ENCODE data around the gene YAP1. TPM values are rescaled to one million over a fixed set of nuclear protein-coding genes. Genes with fewer than 3 reads are reported as not detected.

Gene YAP1
- total RNA-seq, 1 donor from 2014 or later: 306 TPM

DNA sequence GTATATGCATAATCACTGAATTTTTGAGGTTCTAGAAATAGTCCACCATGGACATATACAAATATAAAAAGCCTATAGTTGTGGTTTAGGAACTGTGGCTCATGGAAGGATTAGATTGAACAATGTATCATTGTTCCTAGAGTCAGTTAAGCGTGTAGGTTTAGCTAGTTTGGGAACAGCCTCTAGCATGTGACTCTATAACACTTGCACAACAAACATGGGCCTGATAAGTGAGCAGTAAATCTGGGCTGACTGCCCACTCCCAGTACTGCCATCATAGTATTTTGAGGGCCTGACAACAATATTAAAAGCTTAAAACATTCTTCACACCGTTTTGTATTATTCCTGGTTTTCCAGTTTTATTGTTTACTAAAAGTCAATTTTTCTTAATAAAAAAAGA, 47.0 kb downstream of the YAP1 start:
- DNase-seq (ENCODE audit: low spot score): no peak

DNA sequence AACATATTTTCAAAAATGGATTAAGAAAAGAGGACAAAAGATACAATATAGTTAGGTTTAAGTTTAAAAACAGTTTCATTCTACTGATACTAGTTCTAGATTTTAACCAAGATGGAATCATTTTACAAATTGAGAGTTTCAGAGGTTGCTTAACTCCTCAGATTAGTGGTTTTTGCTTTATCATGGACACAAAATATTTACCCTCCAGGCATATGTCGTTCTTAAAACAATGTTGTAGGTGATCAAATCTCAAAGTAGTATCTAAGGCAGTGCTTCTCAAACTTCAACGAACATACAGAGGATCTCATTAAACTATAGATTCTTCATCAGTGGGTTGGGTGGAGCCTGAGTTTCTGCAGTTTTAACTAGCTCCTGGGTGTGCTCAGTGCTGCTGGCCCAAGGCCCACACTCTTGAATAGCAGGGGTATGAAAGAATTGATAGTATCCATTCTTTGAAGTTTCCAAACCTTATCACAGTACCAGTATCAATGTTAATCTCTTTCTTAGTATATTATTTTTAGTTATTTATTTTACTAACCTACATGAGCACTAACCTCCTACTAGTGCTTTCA, 48.0 kb downstream of the YAP1 start:
- DNase-seq (ENCODE audit: low spot score): no peak

- no peak for DNase-seq (ENCODE audit: low spot score)
Observed at GRCh38 chr11:102163368-102163767, 53.1 kb downstream of the YAP1 start.

DNA sequence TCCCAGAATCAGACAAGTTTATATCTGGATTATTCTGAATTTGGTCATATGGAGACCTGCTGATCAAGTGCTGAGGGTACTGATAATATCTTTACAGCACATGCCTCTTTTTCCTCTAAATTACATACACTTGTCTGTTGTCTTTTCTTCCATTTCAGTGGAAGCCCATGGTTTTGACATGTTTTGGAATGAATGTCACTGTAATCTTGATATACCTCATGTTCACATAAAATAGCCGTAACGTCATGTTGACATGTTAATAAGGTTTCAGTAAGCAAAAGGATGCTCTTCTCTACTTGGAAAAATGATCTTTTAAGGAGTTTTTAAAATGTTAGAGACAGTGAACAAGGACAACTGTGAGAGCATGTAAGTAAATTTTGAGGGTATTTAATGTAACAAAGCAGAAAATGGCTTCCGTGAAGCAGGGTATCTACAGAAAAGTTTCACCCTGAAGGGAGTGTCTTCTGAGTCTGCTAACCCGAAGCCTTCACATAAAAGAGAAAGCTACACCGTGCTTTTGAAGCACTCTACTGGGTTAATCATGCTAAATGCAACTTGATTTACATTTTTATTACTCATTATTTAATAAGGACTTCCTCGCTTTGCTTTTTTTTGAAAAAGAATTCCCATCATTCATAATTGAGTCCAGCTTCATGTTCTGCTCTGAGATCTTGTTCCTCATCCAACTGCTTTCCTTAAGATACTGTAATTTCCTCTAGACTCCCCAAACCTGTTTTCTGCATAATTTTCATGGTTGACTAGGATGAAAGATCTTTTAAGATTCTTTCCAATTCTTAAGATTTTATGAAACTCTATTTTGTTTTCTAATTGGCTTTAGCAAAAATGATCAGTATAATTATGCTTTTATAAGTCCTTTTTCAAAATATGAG, 56.2 kb downstream of the YAP1 start:
- DNase-seq (ENCODE audit: low spot score): no peak

GRCh38 chr11:102168481-102168880, 58.2 kb downstream of the YAP1 start:
- no peak for DNase-seq (ENCODE audit: low spot score)

- peak; percentile 81 for DNase-seq (ENCODE audit: low spot score)
Observed at GRCh38 chr11:102171101-102171500, 60.9 kb downstream of the YAP1 start.

- no peak for DNase-seq (ENCODE audit: low spot score)
Observed at GRCh38 chr11:102172127-102172848, 62.0 kb downstream of the YAP1 start.

- DNase-seq (ENCODE audit: low spot score): no peak
Observed at GRCh38 chr11:102177126-102177525, 66.9 kb downstream of the YAP1 start.

DNA sequence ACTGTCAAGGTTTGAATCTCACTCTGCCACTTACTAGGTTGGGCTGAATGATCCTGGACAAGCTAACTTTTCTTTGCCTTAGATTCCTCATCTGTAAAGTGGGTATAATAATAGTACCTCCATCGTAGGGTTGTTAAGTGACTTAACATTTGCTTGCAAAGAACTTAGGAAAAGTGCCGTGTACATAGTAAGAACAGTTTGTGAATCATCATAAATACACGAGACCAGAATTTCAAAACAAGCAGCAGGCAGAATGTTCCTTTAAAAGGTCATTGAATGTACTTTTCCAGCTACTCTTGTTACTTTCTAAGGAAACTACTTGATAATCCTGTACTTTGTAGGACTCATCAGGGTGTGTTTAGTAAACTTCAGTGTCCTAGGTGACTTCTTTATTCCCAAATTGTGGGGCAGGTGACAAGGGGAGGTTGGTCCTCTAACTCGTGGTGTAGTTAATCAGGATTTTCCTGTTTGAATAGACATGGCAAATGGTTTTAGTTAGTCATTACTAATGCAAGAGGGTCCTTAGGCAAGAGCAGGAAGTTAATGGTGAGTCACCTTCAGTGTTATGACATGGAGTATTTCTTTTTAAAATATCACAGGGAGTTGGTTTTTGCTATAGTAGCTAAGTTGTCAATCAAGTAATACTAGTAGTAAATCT, 67.9 kb downstream of the YAP1 start:
- peak; percentile 64 for DNase-seq (ENCODE audit: low spot score)

DNA sequence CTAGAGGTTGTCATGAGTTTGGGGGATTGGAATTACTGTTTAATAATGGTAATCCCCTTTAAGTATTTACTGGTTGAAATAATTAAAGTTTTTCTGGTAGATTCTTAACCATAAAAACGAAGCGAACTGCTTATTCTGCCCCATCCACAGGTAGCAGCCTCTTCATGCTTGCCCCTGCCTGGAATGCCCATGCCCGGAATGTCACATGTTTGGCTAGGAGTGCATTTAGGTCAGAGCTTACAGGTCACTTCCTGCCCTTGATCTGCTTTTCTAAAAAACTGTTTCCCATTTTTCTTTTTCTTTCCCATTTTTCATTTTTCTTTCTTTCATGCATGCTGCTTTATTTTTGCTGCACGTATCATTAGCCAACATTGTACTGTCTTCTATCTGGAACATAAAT, 69.1 kb downstream of the YAP1 start:
- no peak for DNase-seq (ENCODE audit: low spot score)

GRCh38 chr11:102184269-102184987, 74.2 kb downstream of the YAP1 start:
- no peak for DNase-seq (ENCODE audit: low spot score)

DNA sequence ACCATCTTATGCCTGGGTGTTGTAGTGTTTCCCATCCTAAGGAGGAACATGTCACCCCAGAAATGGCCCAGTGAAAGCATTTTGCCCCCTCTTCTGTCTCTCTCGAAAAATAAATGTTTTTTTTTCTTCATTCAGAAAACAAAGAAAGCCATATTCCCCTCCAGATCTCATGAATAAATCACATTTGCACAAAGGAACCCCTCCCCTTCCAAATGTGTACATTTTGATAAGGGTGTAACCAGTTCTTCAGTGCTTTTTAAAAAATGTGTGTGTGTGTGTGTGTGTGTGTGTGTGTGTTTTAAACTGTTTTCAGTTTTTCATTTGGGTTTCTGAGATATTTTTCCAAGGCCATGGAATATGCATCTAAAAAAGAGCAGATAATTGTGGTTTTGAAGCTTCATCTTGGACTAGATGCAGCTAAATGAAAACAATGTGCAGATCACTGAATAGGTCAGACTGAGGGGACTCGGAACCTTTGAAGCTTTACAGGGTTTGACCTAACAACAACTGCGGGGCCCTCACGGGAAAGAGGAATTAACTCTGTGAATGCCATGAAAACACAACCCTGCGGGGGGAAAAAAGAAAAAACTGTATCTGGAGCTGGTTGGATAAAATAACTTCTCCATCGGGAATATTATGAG, 76.4 kb downstream of the YAP1 start:
- DNase-seq (ENCODE audit: low spot score): peak; percentile 81

- peak; percentile 93 for DNase-seq (ENCODE audit: low spot score)
Observed at GRCh38 chr11:102187416-102188151, 77.3 kb downstream of the YAP1 start.

DNA sequence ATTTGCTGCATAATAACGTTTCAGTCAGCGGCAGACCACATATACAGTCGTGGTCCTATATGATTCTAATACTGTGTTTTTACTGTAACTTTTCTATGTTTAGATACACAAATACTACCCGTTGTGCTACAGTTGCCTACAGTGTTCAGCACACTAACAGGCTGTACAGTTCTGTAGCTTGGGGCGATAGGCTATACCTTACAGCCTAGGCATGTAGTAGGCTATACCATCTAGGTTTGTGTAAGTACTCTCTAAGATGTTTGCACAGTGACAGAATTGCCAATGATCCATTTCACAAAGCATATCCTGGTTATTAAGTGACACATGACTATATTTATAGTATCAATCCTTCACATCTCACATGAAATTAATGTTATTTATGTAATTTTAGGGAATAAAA, 78.2 kb downstream of the YAP1 start:
- DNase-seq (ENCODE audit: low spot score): no peak

GRCh38 chr11:102191832-102192231, 81.6 kb downstream of the YAP1 start:
- DNase-seq (ENCODE audit: low spot score): no peak

DNA sequence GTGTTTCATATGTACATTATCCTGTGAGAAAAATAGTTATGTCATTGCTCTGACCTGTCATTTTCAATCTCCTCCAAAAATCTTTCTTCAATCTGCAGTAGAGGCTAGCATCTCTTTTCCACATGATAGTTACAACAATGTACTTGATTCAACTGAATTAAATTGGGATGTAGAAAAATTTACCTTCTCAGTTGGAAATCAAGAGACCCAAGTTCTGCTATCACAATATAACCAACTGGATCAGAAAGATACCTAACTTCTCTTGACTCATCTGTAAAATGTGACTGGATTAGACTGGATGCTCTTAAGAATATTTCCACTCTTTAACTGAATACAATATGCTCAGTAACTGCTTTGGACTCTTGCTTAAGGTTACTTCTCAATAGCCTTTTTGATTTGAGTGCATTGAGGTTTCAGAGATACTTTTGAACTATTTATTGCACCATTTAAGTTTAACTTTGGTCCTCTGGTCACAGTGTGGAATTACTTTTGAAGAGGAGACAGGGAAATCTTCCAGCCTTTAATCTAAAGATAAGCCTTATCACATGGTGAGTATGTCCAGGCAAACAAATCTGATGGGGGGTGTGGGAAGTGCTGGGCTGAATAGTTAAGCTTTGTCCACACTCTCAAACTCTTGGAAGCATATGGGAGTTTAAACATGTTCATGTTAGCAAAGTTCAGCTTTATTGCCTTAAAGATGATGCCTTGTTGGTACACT, 82.3 kb downstream of the YAP1 start:
- peak; percentile 97 for DNase-seq (ENCODE audit: low spot score)

- DNase-seq (ENCODE audit: low spot score): no peak
Observed at GRCh38 chr11:102194257-102194656, 84.0 kb downstream of the YAP1 start.

DNA sequence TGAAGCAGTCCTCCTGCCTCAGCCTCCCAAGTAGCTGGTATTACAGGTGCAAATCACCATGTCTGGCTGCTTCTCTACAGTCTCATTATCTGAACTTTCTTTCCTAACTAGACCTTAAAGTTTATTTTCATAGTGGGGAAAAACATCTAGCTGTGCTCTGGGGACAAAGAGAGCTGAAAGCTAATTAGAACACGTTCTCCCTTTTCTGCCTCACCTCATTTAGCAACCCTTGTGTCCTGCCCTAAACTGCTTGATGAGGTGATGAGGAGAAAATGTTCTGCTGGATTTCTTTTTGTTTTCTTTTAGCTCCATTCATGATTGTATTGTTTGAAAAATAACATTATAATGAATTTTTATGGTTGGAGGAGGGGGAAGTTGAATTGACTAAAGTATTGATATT, 84.7 kb downstream of the YAP1 start:
- no peak for DNase-seq (ENCODE audit: low spot score)

- no peak for DNase-seq (ENCODE audit: low spot score)
Observed at GRCh38 chr11:102196351-102196750, 86.1 kb downstream of the YAP1 start.

DNA sequence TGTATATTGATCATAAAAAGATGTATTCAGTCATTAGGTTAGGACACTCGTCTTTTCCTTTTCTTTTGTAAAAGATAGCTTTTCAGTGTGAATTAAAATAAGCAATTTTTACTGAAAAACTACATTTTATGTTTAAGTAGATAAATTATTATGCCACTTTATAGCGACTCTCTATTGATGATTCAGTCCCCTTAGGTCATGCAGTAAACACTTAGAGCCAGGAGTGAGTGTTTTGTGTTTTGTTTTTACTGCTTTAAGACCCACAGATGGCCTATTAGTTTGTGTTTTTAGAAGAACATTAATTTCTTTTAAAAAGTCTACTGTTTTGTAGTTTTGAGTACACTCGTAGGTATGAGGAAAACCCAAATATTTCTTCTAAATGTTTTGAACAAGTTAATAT, 86.6 kb downstream of the YAP1 start:
- DNase-seq (ENCODE audit: low spot score): no peak
